ENCODE data around the gene SIAH1. TPM values are rescaled to one million over a fixed set of nuclear protein-coding genes. Genes with fewer than 3 reads are reported as not detected.

The SIAH1 gene
- polyA plus RNA-seq, 1 donor (not counting 4 experiments of a cell fraction or from before 2014, with no cell fraction given): 19.0 TPM

- H3K4me2 ChIP-seq (ENCODE audit: control insufficient read depth, extremely low read depth, insufficient read depth, low read depth, low read length): no peak overlapping the region
- dilution Hi-C loops (cut with MboI; ENCODE audit: extremely low pct_ligation_motif_present, low sequenced_read_pairs): no loop called here
- H3K79me2 ChIP-seq (ENCODE audit: control insufficient read depth, insufficient read depth, low read length): no peaks in the 10 kb centered on the region
- TF ChIP-seq EZH2 (IDR thresholded peaks at IDR 0.05; ENCODE audit: low read length): no peak
- TF ChIP-seq CTCF (optimal IDR thresholded peaks at IDR 0.05 in 1 of 3, IDR thresholded peaks at IDR 0.05 in 1 of 3, conservative IDR thresholded peaks at IDR 0.05 in 1 of 3; ENCODE audit: extremely low read depth in 1 of 3, insufficient read depth in 2 of 3, low read length in 3 of 3): no peak
- no peaks in the 10 kb centered on the region for H3K9me1 ChIP-seq (ENCODE audit: control insufficient read depth, extremely low read depth, insufficient read depth, low read length)
- H2AFZ ChIP-seq (ENCODE audit: control insufficient read depth, low read length): no peak overlapping the region
- no peaks in the 10 kb centered on the region for H3K27me3 ChIP-seq (ENCODE audit: control insufficient read depth, extremely low read depth, insufficient read depth, low read length)
- H4K20me1 ChIP-seq (ENCODE audit: control insufficient read depth, extremely low read depth, insufficient read depth, low read length): no peaks in the 10 kb centered on the region
- FAIRE-seq (no peak), DNase-seq (ENCODE audit: low read depth, low spot score) (no peak)
- no peaks in the 10 kb centered on the region for H3K36me3 ChIP-seq (ENCODE audit: control insufficient read depth in 2 of 2, extremely low read depth in 1 of 2, insufficient read depth in 2 of 2, low read length in 2 of 2)
- H3K9ac ChIP-seq (ENCODE audit: control insufficient read depth, extremely low read depth, insufficient read depth, low read length): no peak overlapping the region
- H3K4me1 ChIP-seq (ENCODE audit: control insufficient read depth, extremely low read depth, insufficient read depth, low read length): peaks cover 7% of the 10 kb centered on the region
- H3K9me3 ChIP-seq (ENCODE audit: control insufficient read depth, low read depth, low read length): no peaks in the 10 kb centered on the region
- no peak overlapping the region for H3K4me3 ChIP-seq (ENCODE audit: control insufficient read depth in 2 of 3, extremely low read depth in 1 of 3, insufficient read depth in 2 of 3, low read depth in 1 of 3, low read length in 3 of 3)
- no peak overlapping the region for H3K27ac ChIP-seq (ENCODE audit: control insufficient read depth, insufficient read depth, low read length)
These were observed 48.8 kb upstream of the SIAH1 start for GRCh38 chr16:48433850-48434530.

- peaks cover 2% of the 10 kb centered on the region for H3K4me1 ChIP-seq (ENCODE audit: control insufficient read depth, extremely low read depth, insufficient read depth, low read length)
- H2AFZ ChIP-seq (ENCODE audit: control insufficient read depth, low read length): no peak overlapping the region
- no peak overlapping the region for H3K27ac ChIP-seq (ENCODE audit: control insufficient read depth, insufficient read depth, low read length)
- dilution Hi-C loops (cut with MboI; ENCODE audit: extremely low pct_ligation_motif_present, low sequenced_read_pairs): no loop called here
- no peaks in the 10 kb centered on the region for H3K9me1 ChIP-seq (ENCODE audit: control insufficient read depth, extremely low read depth, insufficient read depth, low read length)
- no peaks in the 10 kb centered on the region for H3K9me3 ChIP-seq (ENCODE audit: control insufficient read depth, low read depth, low read length)
- no peaks in the 10 kb centered on the region for H3K36me3 ChIP-seq (ENCODE audit: control insufficient read depth in 2 of 2, extremely low read depth in 1 of 2, insufficient read depth in 2 of 2, low read length in 2 of 2)
- H3K4me2 ChIP-seq (ENCODE audit: control insufficient read depth, extremely low read depth, insufficient read depth, low read depth, low read length): no peak overlapping the region
- DNase-seq (ENCODE audit: low read depth, low spot score): no peak
- no peaks in the 10 kb centered on the region for H3K79me2 ChIP-seq (ENCODE audit: control insufficient read depth, insufficient read depth, low read length)
- H3K4me3 ChIP-seq (ENCODE audit: control insufficient read depth in 2 of 3, extremely low read depth in 1 of 3, insufficient read depth in 2 of 3, low read depth in 1 of 3, low read length in 3 of 3): no peak overlapping the region
- TF ChIP-seq EZH2 (IDR thresholded peaks at IDR 0.05; ENCODE audit: low read length) (no peak), CTCF (optimal IDR thresholded peaks at IDR 0.05 in 1 of 3, IDR thresholded peaks at IDR 0.05 in 1 of 3, conservative IDR thresholded peaks at IDR 0.05 in 1 of 3; ENCODE audit: extremely low read depth in 1 of 3, insufficient read depth in 2 of 3, low read length in 3 of 3) (no peak)
- no peaks in the 10 kb centered on the region for H4K20me1 ChIP-seq (ENCODE audit: control insufficient read depth, extremely low read depth, insufficient read depth, low read length)
- H3K27me3 ChIP-seq (ENCODE audit: control insufficient read depth, extremely low read depth, insufficient read depth, low read length): no peaks in the 10 kb centered on the region
- H3K9ac ChIP-seq (ENCODE audit: control insufficient read depth, extremely low read depth, insufficient read depth, low read length): no peak overlapping the region
- no peak for FAIRE-seq
These were observed 48.1 kb upstream of the SIAH1 start for GRCh38 chr16:48433116-48433849.
